Measurements from ENCODE around the gene SUCO.
A peak's percentile ranks its signal among the peaks of the same experiment; 100 is the strongest.

The SUCO gene

GRCh38 chr1:172517081-172517480 lies 15.9 kb upstream of the SUCO start:
- DNase-seq (ENCODE audit: low read depth) = no peak

GRCh38 chr1:172517545-172517944 lies 15.4 kb upstream of the SUCO start:
- DNase-seq (ENCODE audit: low read depth) = no peak

DNA sequence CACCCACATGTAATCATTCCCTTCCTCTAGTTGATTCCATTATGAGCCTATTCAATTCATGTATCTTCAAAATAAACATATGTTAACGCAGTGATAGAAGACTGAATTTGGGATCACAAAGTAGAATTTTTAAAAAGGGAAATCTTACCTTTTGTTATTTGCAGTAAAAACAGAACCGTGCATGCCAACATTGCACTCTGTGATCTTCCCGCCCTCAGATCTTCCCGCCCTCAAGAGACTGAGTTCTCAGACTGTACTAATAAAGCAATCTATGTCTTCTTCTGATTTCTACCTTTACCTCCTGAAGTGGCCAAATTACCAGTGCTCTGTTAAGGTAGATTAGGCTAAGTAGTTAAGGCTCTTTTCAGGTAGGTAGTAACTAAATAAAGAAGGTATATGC lies 3.6 kb upstream of the SUCO start:
- no peak for DNase-seq (ENCODE audit: low read depth)

DNA sequence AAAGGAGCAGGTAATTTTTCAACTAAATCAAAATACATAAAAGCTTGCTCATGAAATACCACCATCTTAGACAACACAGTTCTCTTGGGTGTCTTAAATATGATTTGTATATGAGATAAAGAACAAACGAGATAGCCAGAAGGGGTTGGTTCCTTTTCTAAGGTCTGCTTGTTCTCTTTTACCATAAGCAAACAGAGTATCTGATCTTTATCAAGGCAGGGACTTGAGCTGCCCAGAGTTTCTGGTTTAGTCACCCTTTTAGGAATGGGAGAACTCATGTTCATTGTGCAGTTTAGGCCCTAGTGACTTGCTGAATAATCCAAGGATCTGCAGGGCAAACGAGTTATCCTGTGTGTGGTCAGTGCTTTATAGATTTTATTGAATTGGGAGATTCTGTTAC lies 3.0 kb upstream of the SUCO start:
- DNase-seq (ENCODE audit: low read depth) = no peak

DNA sequence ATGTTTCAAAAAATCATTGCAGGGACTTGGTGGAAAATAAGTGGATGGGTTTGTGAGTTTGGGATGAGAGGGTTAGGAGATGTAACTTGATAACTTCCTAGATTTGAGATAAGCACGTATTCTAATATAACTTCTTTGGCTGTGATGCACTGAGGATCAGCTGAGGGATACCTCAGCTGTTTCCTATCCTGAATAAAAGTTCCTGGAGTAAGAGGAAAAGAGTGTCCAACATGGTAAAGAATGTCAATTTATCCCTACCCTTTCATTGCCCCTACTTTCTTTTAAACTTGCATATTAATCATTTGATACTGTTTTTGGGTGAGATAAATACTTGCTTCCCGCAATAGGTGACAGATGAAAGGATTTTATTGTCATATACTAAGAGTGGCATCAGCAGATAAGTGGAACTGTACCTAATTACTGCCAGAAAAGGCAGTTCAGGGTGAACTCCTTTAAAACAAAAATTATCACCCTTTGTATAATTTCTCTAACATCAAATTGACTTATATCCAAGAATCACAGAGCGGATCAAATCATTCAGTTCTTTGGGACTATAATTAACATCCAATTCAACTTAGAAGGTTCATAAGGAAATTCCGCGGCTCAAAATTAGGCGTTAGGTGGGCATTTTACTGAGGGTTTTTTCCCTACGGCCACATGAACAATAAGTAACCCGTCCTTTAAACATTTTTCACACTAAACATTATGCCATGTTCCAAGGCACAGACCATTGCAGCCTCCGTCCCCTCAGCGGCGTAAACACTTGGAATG lies 1.4 kb upstream of the SUCO start:
- no peak for DNase-seq (ENCODE audit: low read depth)

DNA sequence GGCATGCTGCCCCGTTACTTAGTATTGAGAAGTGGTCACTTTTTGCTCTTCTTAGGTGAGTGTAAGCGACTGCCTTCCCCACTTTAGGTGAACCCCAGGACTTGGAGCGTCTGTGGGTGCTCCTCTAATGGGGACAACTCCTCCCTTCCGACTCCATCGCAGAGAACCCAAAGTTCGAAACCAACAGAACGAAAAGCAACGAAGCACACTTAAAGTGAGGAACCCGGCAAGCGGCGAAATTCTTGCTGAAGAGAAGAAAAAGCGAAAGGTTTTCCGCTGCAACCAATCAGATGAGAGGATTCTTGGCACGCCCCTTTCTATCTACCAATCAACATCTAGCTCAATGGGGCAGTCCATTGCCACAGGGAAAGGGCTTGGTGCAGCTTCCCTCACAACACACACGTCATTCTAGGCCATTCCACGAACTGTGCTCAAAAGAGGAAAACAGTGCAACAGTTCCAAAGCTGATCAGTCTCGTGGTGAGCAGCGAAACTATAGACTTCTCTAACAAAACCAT lies 709 bp upstream of the SUCO start:
- peak; percentile 71 for DNase-seq (ENCODE audit: low read depth)

- DNase-seq (ENCODE audit: low read depth) = no peak
Measured at GRCh38 chr1:172533513-172534151, 682 bp downstream of the SUCO start.

DNA sequence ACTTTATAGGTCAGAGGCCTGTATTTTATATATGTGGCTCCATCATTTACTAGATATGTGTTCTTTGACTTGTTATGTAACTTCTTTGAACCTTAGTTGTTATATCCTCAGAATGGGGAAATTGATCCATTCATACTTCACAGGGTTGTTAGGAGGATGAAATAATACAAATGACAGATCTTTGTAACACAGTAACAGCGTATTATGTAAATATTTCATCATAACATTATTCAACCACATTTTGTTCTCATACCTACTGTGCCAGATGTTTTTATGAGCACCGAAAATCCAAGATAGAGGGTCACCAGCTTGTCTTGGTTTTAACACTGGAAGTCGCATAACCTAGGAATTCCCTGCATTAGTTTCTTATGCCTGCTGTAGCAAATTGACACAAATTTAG lies 3.3 kb downstream of the SUCO start:
- DNase-seq (ENCODE audit: low read depth) = no peak

DNA sequence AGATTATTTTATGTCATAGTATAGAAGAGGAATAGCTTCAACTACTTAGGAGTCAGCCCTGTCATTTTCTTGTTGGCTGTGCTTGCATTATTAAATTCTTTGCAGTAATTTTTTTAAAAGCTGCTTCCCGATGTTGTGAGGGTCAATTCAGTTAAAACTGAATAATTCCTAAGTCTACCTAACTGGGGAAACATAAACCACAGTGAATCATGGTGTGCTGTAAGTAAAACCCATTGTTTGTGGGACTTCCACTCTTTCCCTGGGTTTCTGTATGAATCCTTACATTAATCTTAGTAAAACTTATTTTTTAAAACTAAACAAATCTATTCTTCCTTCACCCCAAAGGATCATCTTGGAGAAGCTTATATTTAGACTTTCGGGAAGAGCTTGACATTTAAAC lies 4.4 kb downstream of the SUCO start:
- DNase-seq (ENCODE audit: low read depth) = no peak

- no peak for DNase-seq (ENCODE audit: low read depth)
Measured at GRCh38 chr1:172537827-172538391, 5.0 kb downstream of the SUCO start.

GRCh38 chr1:172540635-172541034 lies 7.7 kb downstream of the SUCO start:
- no peak for DNase-seq (ENCODE audit: low read depth)

DNA sequence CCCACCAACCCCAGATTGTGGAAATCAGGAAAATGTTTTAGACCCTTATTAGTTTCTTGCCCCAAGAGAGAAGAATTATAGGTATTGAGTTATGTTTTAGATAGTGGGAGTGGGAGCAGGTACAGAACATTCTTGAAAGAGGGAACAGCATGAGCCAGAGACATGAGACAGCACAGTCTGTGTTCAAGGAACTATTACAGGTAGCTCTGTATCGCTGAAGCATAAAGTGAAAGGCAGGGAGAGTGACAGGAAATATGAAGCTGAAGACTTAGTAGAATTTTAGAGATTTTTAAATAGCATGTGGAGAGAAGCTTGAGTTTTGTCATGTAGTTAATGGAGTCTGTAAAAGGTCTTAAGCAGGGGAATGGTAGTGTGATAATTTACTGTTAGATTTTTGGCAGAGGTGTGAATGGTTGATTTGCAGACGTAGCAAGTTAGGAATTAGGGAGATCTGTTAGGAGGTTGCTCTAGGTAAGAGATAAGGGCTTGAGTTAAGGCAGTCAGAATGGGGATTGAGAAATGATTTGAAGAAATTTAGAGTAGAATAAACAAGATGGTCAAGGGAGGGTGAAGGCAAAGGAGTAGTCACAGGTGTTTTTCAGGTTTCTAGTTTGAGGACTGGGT lies 11.6 kb downstream of the SUCO start:
- no peak for DNase-seq (ENCODE audit: low read depth)

- DNase-seq (ENCODE audit: low read depth) = no peak
Measured at GRCh38 chr1:172545396-172546004, 12.6 kb downstream of the SUCO start.

DNA sequence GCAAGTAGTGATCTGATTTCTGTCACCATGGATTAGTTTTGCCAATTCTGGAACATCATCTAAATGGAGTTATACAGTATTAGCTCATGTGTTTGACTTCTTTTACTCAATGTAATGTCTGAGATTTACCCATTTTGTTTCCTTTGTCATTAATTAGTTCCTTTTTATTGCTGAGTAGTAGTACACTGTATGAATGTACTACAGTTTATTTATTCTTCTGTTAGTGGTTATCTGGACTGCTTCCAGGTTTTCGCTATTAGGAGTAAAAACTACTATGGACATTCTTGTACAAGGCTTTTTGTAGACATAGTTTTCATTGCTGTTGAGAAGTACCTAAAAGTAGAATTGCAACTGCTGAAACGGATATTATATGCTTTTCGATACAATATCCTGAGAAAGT lies 14.1 kb downstream of the SUCO start:
- no peak for DNase-seq (ENCODE audit: low read depth)

DNA sequence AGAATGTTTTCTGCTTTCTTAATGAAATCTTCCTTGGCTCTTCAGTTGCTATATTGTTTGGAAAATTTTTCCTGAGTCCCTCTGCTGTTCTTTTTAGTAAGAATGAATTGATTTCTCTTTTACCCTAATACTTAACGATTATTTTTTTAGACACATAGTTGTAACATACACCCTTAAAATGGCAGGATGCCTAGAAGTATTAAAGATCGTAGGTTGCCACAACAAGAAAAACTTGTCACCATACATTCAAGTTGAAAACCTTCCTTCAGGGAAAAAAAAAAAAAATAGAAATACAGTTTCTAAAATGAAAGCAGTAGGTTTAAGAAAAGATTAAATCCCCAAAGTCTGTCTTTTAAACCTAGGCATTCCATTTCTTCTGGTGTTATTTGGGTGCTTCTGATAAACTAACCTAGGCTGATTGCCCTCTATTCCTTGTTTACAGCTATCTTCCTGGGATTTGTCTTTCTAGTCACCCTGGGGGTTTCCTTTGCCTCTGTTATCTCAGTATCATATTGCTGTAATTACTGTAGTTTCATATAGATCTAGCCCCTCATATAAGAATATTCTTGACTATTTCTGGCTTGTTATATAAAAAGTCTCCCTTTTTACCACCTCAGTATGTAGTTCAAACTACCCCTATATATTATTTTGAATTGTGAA lies 16.8 kb downstream of the SUCO start:
- DNase-seq (ENCODE audit: low read depth) = no peak

DNA sequence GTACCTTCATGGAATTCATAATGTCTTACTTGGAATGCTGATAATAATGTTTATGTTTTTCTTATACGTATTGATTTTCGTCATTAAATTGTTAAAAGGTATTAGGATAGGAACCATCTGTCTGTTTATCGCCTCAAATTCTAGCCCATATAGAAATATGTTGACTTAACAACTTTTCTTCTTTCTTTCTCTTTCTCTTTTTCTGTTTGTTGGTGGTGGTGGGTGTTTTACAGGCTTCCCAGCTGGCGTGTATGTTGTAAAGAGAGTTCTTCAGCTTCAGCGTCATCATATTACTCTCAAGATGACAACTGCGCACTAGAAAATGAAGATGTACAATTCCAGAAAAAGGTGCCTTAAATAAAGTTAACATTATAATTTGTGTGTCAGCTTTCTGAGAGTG lies 18.3 kb downstream of the SUCO start:
- DNase-seq (ENCODE audit: low read depth) = no peak

DNA sequence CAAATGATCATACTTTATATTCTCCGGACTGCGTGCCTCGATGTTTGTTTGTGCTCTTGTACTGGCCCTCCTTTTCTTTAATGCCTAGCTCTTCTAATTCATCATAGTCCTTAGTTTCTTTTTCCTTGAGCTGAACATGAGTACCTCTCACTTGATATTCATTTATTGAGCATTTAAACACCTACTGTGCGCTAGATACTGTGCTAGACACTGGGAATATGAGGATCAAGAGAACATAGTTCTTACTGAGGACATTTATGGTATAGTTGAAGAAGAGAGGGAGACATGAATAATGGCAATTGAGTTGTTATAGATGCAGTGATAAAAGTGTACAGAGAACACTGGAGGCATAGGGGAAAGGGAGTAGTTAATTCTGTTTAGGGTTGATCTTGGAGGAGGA lies 22.0 kb downstream of the SUCO start:
- DNase-seq (ENCODE audit: low read depth) = no peak

GRCh38 chr1:172556461-172556860 lies 23.5 kb downstream of the SUCO start:
- no peak for DNase-seq (ENCODE audit: low read depth)

DNA sequence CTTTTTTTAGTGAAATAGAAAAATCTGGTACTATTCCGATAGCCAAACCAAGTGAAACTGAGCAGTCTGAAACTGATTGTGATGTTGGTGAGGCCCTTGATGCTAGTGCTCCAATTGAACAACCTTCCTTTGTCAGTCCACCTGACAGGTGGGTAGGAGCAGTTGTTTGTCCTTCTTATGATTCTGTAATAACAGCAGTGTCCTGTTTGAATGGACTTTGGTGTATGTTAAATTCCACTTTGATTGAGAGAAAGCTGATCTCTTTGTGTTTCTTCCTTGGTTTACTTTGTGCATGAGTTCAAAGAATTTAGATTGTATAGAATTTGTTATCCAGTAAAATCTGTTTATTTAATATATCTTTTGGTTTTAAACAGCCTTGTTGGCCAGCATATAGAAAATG lies 24.3 kb downstream of the SUCO start:
- DNase-seq (ENCODE audit: low read depth) = no peak

DNA sequence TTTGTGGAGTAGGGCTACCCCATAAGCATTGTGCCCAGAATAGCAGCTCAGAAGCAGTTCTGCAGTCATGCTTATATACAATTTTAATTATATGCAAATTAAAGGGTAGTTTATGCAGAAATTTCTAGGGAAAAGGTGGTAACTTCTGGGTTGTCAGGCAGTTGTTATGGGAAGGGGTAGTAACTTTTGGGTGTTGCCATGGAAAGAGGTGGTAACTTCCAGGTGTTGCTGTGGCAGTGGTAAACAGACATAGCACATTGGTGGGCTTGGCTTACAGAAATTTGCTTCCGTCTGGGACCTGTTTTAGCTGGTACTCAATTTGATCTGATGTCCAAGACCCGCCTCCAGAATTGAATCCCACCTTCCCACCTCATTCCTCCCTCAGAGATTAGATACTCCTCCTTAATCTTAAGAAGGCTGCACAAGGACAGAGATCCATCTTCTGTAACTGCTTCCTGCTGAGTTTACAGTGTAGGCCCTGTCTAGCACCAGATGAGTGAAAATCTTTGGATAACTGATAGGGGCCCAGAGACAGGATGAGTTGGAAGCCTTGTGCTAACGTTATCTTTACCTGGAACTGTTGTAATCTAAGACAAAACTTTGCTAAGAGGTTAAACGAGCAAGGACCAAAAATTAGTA lies 26.7 kb downstream of the SUCO start:
- DNase-seq (ENCODE audit: low read depth) = no peak

GRCh38 chr1:172561252-172561651 lies 28.3 kb downstream of the SUCO start:
- DNase-seq (ENCODE audit: low read depth) = no peak

All from stimulated activated CD8-positive, alpha-beta memory T cell treated with anti-CD3 and anti-CD28 coated beads, Interleukin-15, amount 100 ng/mL, for 1 hour (primary cell).